SK-N-SH (cell line): ENCODE measurements around the gene CYP27A1.

Source experiments
- EZH2phosphoT487 ChIP-seq: fragments of 200-600 bp; sonication (generic); IDR thresholded peaks from 2 replicates; pipeline ENCODE4 v1.6.1; 2017; ENCODE audit warnings: low read depth, mixed run types, mild to moderate bottlenecking, antibody characterized with exemption, moderate library complexity, borderline replicate concordance
- FOSL2 ChIP-seq: IDR thresholded peaks from 2 replicates; pipeline ENCODE4 v1.4.0; 2012; ENCODE audit warnings: low read depth, mild to moderate bottlenecking, moderate library complexity, borderline replicate concordance
- FOXM1 ChIP-seq: IDR thresholded peaks from 2 replicates; pipeline ENCODE4 v1.4.0; 2012; ENCODE audit warnings: low read depth, mild to moderate bottlenecking
- JUND ChIP-seq: IDR thresholded peaks from 2 replicates; pipeline ENCODE4 v1.4.0; 2012
- MXI1 ChIP-seq: IDR thresholded peaks from 2 replicates; pipeline ENCODE4 v1.6.1; 2012; ENCODE audit warnings: mild to moderate bottlenecking, low read depth, low read length, improper control_type of control experiment
- NRF1 ChIP-seq: IDR thresholded peaks from 2 replicates; pipeline ENCODE4 v1.6.1; 2012; ENCODE audit warnings: low read depth, mild to moderate bottlenecking, low read length
- REST ChIP-seq: IDR thresholded peaks from 2 replicates; pipeline ENCODE4 v1.6.1; 2012; ENCODE audit warnings: mild to moderate bottlenecking, low read depth, low read length, moderate library complexity
- SMC3 ChIP-seq: IDR thresholded peaks from 2 replicates; pipeline ENCODE4 v1.6.1; 2012; ENCODE audit warnings: low read depth, low read length, improper control_type of control experiment
- TAF1 ChIP-seq: IDR thresholded peaks from 2 replicates; pipeline ENCODE4 v1.6.1; 2012; ENCODE audit warnings: low read depth, mild to moderate bottlenecking, low read length, moderate library complexity, borderline replicate concordance
- YY1 ChIP-seq: IDR thresholded peaks from 2 replicates; pipeline ENCODE4 v1.4.0; 2012; ENCODE audit warnings: low read depth, mild to moderate bottlenecking
- TF ChIP-seq, protein P1 (sequence below): fragments of 200-600 bp; sonication (generic); IDR thresholded peaks from 2 replicates; pipeline ENCODE4 v1.6.1; 2017; ENCODE audit warnings: antibody characterized with exemption, mild to moderate bottlenecking, moderate library complexity
- TF ChIP-seq, protein P2 (sequence below): IDR thresholded peaks from 2 replicates; pipeline ENCODE4 v1.4.0; 2012; ENCODE audit warnings: low read depth

GRCh38 chr2:218822622-218823021 is 40.7 kb downstream of the CYP27A1 start:
- no peak for TF ChIP-seq YY1
- no peak for TF ChIP-seq NRF1
- TF ChIP-seq TAF1: no peak
- no peak for TF ChIP-seq SMC3
- TF ChIP-seq REST: no peak
- no peak for TF ChIP-seq MXI1
- TF ChIP-seq, protein P1, sequence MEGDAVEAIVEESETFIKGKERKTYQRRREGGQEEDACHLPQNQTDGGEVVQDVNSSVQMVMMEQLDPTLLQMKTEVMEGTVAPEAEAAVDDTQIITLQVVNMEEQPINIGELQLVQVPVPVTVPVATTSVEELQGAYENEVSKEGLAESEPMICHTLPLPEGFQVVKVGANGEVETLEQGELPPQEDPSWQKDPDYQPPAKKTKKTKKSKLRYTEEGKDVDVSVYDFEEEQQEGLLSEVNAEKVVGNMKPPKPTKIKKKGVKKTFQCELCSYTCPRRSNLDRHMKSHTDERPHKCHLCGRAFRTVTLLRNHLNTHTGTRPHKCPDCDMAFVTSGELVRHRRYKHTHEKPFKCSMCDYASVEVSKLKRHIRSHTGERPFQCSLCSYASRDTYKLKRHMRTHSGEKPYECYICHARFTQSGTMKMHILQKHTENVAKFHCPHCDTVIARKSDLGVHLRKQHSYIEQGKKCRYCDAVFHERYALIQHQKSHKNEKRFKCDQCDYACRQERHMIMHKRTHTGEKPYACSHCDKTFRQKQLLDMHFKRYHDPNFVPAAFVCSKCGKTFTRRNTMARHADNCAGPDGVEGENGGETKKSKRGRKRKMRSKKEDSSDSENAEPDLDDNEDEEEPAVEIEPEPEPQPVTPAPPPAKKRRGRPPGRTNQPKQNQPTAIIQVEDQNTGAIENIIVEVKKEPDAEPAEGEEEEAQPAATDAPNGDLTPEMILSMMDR: no peak
- no peak for TF ChIP-seq JUND
- TF ChIP-seq FOXM1: no peak
- TF ChIP-seq FOSL2: no peak
- no peak for TF ChIP-seq EZH2phosphoT487
- TF ChIP-seq, protein P2, sequence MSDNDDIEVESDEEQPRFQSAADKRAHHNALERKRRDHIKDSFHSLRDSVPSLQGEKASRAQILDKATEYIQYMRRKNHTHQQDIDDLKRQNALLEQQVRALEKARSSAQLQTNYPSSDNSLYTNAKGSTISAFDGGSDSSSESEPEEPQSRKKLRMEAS: no peak
